DMS114 treated with DMSO at 0.1 percent for 48 hours (cell line): ENCODE results near the gene SERP2.

Experiments used
- DNase-seq: peaks from one replicate; lab custom pipeline; 2025; ENCODE audit not compliant: unreplicated experiment; lab: John Stamatoyannopoulos, UW

Gene SERP2

DNA sequence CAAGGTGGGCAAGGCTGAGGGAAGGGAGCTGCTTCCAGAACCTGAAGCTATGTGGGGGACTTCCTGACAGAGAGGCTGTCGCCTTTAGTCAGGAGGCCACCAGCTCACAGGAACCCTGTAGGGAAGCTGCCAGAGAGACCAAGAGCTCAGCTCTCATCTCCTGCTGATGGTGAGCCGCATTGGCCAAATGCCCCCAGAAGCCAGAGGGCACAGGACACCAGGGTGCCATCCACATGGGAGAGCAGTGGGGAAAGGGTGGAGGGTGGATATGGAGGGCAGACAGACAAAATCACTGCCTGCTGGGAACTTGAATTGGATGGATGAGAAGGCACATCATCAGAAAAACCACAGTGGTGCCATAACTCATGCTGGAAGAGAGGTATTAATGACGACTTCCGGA lies 36.0 kb downstream of the SERP2 start:
- no peak for DNase-seq

DNA sequence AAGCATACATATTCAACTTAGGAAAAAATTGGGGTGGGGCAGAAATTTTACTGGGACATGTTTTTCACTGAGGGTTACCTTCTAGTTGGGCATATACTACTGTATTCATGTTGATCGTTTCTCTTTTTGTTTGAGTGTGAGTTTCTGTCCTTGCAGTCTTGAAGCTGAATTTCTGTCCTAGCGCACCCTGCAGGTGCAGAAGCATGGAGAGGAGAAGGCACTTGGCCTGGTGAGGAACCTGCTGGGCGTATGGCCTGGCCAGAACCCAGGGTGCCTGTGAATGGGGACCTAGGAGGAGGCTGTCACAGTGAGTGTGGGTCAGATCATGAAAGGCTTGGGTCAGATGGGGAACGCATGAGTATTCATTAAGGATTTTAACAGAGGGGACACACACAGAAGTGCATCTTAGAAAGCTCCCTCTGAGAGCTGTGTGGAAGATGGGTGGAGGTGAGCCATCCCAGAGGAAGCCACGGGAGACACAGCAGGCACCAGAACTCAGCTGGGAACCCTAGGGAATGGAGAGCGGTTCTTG lies 36.8 kb downstream of the SERP2 start:
- DNase-seq, result no peak

DNA sequence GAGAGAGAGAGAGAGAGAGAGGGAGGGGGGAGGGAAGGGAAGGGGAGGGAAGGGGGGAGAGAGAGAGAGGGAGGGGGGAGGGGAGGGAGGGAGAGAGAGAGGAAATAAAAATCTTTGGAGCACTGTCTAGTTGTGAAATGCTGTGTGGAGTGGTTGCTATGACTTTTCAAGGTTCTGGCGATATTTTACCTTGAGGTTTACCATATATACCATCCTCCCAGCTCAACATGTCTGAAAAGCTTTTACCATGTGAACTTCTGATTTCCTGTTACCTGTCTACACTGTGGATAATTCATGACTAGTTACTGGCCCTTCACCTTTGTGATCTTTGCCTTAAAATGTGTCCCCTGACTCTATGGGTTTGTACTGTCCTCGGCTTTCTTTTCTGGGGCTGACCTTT lies 38.2 kb downstream of the SERP2 start:
- no peak for DNase-seq

DNA sequence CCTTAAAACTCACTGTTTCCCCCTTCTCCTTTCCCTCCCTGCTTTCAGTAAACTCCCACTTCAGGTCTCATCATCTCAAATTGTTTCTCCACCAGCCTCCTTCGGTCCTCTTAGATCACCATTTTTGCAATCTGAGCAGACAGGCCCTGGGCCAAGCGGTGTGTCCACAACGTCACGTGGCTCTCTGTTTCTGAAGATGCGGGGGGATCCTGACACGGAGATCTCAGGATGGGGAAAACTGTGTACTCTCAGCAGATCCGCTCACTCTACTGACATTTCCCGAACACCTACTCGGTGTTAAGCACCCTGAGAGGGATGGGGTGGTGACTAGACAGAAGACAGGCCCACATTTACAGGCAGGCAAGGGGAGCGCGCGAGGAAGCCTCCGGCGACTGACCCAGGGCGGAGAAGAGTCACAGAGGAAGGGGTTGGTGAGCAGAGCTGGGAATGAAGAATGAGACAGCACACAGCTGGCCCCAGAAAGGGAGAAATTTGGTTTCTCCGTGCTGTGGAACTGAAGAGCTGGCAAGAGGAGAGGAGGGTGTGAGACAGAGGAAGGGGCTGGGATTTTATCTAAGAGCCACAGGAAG lies 38.8 kb downstream of the SERP2 start:
- no peak for DNase-seq

DNA sequence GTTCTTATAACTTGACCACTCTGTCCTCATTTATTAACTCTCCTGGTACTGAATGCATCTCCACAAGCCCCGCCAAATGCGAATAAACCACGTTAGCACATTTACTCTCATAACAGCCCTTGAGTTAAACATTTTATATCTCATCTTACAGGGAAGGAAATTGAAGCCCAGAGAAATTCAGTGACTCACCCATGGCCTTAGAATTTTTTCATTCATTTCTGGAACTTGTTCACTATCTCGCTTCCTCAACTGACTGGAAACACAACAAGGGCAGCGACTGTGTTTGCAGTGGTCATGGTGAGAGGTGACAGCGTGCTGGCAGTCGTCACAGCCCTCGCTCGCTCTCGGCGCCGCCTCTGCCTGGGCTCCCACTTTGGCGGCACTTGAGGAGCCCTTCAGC lies 39.5 kb downstream of the SERP2 start:
- DNase-seq, result no peak

DNA sequence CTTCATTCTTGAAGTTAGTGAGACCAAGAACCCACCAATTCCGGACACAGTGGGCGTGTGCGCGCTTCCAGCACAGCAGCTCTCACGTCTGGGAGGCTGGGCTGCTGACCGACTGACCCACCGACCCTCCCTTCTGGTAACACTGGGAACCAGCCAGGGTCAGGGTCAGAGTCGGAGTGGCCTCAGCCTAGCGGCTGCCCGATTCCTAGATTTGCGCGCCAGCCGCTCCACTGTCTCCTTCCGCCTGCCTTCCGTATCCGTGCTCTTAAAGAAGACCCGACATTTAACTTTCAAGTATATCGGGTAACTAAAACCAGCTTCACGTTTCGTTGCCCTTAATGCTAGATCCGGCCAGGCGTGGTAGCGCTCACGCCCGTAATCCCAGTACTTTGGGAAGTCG lies 41.1 kb downstream of the SERP2 start:
- DNase-seq, result no peak

DNA sequence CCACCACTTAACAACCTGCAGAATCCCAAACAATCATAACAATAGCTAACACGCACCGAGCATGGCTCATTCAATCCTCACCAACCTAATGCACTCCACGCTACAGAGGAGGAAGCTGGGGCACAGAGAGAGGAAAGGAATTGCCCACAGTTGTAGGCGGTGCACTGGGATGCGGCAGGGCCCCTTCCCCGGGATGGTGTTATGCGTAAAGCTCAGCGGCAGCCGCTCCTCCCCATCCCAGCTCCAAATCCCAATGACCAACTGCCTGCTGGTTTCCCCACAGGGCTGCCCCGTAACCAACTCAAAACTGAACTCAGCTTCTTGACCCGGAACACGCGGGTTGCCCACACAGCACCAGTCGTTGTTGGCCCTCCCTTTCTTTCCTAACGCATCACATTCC lies 42.2 kb downstream of the SERP2 start:
- no peak for DNase-seq

DNA sequence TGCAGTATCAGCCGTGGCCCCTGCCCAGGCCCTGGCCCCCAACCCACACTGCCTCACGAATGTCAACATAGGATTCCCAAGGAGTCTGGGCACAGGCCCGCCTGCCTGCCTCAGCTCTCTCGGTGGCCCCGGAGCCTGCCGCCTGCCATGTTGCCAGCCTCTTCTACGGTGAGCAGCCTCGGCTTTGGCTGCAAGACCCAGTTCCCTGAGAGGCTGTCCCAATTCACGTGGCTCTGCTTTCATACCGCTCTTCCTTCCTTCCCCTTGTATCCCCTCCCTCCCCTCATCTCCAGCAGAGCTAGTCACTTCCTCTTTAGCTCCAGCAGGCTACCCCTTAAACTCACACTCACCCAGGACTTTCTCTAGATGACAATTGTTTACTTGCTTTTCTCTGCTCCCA lies 42.7 kb downstream of the SERP2 start:
- DNase-seq, result no peak

DNA sequence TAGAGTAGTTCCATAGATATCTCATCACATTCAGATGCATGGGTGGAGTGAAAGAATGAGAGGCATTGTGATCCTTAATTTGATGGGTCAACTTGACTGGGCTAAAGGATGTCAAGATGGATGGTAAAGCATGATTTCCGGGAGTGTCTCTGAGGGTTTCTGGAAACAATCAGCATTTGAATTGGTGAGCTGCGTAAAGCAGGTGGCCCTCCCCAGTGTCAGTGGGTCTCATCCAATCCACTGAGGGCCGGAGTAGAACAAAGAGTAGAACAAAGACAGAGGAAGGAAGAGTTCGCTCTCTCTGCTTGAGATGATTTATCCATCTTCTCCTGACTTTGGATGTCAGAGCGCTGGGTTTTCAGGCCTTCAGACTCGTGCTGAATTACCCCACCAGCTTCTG lies 43.1 kb downstream of the SERP2 start:
- no peak for DNase-seq

DNA sequence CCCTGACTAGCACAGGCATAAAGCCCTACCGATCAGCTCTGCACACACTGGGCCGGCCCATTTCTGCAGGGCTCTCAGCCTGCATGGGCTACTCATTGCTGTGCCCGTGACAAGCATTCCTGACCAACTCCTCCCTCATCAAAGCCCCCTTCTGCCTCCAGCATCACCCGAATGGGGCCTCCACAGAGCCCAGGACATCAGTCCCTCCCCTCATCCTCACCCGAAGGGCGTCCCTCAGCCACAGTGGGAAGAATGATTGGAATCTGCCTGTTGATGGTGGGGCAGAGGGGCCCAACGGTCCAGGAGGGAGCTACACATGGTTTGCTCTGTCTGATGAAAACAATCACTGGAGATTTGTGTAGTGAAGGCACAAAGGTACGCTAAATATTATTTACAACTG lies 43.8 kb downstream of the SERP2 start:
- no peak for DNase-seq

DNA sequence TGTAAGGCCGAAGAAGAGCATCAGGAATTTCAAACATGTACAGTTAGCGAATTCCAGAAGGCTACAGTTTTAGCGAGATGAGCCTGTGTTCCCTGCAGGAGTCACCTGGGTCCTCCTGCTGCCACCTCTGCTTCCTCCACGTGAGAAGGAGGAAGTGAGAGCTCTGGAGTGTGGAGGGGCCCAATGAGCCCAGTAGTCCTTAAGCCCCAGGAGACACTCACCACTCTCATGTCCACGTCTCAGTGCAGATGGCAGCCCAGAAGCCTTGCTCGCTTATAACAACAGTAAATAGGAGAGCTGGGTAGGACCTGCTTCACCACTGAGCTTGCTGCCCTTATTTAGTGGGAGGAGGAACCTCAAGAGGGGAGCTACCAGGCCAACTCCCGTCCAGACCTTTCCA lies 44.3 kb downstream of the SERP2 start:
- no peak for DNase-seq

DNA sequence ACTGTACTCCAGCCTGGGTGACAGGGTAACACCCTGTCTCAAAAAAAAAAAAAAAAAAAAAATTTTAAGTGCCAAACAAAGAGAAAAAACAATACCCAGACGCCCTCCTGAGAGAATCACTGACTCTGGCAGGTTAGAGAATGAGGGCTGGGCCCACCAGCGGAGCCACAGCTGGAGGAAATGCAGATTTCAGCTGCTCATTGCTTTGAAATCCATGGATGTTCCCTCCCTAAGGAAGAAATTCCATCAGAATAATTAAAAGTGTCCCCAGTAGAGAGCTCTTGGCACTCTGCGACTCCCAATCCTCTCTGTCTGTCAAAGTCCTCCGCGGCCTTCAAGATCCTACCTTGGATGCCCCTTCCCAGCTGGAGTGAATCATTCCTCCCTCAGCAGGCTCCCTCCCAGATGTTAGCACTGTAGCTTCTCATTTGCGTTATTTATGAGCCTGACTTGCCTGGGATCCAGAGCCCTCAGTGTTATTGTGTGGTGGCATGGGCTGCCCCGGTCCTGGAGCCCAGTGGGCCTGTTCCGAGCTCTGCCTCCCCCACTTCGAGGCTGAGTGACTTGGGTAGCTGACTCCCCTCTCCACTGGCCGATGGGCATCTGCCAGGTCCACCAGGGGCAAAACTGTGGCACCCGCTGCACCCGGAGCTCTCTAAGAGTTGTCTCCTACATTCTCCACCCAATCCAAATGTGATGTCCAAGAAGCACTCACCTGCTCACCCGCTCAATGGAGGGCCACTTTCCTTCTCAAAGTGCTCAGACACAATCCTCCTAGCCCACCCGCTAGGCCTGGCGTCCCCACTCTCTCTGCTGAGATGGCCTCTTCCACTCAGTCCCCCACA lies 47.0 kb downstream of the SERP2 start:
- no peak for DNase-seq

DNA sequence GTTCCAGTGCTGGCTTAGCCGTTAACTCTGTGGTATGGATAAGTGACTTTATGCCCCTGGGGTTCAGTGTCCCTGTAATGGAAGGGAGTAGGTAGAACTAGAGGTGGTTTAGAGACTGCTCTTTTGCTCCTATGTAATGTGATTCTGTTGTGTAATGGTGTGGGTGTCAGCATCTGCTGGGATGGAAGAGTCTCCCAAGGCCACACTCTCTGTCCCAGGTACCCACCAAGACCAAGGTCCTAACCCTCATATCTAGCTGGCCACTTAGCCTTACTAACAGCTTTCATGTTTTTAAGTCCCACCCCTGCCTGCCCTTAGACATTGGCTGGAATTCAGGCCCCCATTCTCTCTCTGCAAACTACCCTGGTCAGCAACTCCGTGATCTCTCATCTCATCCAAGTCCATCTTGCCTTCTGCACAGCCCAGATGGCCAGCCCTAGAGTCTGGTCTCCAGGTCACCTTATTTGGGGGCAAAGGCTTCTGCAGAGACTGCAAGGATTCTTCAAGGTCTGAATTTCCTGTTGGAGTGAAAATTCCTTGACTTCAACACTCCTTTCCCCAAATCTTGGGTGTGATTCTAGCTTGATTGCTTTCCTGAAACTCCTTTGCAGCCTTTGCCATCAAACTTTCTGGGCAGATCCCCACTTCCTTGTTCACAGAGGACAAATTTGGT lies 48.4 kb downstream of the SERP2 start:
- DNase-seq, result no peak

DNA sequence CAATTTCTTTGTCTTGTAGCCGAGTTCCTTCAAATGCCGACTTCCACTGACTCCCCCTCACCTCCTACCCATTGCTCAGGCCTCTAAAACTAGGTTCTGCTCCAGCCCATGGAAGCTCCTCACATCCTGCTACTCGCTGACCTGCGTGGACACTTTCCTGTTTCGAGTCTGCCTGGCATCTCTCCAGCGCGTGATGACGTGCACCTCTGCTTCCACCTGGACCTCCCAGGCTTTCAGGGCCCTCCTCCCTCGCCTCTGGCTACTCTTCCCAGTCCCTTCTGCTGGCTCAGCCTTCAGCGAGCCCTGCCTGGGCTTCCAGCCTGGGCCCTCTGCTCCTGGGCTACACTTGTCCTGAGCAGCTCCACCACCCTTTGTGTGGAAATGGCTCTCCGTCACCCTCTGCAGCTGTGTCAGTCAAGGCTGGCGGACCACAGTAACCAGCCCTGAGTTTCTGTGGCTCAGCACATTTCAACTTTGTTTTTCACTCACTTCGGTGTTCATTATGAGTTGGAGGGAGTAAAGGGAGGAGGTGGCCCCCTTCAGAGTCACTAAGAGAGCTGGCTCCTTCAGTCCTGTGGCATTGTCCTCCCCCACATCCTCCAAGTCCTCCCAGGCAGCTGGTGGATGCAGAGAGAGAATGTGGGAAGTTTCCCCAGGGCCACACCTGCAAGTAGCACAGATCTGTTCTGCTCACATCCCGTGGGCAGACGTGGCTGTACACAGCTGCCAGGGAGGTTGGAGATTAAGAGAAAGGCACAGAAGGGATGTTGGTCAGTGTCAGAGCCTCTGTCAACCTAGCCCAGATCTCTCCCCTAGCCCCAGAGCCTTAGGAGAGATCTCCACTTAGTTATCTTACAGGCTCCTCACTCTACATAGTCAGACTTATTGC lies 49.4 kb downstream of the SERP2 start:
- no peak for DNase-seq

DNA sequence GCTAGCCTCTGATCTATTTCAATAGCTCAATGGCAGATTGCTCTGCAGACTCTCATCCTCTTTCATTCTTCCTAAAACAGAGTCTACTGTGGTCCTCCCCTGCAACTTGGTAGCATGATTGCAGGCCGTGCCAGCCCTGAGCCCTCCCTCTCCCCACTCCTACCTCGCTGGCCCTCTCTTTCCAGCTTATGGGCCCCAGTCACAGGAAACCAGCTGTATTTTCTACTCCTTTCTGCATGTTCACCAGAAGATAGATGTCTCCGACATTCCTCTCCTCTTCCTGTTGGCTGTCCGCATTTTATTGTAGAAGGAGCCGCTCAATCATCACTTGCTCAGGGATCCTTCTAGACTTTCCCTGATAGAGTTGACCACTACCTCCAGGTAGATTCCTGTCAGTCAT lies 50.2 kb downstream of the SERP2 start:
- DNase-seq, result no peak

DNA sequence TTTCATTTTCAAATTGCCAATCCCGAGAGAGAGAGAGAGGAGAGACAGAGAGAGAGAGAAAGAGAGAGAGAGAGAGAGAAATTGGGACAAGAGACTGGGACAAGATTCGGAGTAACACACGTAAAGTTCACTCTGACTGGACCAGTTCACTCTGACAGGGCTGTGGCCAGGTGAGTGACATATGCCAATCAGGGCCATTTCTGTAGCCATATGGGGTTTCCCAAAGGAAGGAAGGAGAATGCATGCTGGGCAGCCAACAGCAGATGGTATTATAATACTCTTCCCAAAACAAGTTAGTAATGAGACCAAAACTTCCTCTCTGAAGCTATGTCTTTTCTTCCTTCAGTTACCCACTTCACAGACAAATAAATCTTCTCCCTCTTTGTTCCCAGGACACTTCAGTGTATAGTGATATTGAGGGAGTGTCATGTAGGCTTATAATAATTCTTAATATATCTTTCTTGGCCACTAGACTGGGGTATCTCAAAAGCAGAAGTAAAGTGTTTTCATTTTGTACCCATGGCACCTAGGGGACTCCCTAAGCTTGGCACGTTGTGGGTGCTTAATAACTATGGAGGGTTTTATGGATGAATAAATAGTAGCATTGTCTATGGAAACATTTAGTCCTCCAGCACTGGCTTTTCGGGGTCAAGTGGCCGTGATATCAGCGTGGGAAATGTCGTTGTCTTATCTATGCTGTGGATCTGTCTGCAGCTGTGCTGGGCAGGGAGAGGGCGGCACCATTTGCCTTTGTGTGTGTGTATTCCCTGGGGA lies 51.6 kb downstream of the SERP2 start:
- no peak for DNase-seq

DNA sequence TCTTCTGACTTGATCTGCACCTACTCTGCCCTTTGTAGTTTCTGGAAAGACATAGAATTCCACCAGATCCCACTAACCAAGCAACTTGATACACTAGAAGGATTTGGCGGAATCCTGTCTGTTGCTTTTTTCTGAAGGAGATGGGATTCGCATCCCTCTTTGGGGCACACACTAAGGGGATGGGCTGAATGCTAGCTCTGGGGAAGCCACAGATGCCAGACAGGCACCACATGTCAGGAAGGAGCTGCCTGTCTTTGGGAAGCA lies 52.1 kb downstream of the SERP2 start:
- DNase-seq, result no peak

DNA sequence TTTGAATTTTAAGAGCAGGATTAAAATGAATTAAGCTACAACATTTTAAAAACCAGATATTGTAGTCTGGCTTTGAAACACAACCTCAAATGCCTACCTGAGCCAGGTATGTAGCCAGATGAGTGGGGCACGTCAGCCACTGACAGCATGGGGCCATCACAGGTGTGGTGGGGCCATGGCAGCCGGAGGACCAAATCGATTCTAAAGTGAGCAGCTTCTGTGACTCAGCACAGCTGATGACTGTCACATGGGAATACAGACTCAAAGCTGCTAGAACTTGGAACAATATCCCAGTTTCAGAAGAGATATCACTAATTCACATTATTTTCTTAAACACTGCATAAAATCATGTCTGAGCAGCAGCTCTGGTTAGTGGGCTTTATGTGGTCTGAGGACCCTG lies 52.8 kb downstream of the SERP2 start:
- DNase-seq, result no peak

DNA sequence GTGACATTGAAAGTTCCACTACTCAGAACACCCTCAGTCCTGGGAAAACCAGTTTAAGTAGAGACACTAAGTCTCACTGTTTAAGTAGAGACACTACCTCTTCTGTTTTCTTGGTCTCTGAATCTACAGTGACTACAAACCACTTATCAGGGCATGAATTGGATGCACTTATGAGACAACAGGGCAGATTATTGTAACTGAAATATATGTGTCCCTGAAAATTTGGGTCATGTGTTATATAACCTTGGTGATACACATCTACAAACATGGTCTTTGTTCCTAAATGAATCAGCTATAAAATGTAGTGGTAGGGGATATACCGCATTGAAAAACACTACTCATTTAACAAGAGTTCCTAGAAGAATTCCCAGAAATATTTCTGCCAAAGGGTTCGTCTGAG lies 55.7 kb downstream of the SERP2 start:
- no peak for DNase-seq

DNA sequence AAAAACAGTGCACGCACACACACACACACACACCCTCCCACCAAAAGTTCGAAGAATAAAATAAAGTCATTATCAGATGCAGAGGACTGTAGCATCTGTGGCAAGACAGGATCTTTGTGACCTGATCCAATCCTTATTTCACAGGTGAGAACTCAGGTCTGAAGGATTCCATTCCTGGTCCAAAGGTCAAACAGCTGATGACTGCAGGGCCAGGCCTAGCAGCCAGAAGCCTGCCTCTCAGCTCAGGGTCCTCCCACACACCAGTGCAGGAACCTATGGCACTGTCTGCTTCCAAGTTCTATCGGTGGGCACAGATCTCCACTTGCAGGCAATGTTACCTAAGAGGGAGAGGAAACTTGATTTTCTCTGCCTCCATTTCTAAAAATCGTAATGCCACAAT lies 57.5 kb downstream of the SERP2 start:
- DNase-seq, result no peak

DNA sequence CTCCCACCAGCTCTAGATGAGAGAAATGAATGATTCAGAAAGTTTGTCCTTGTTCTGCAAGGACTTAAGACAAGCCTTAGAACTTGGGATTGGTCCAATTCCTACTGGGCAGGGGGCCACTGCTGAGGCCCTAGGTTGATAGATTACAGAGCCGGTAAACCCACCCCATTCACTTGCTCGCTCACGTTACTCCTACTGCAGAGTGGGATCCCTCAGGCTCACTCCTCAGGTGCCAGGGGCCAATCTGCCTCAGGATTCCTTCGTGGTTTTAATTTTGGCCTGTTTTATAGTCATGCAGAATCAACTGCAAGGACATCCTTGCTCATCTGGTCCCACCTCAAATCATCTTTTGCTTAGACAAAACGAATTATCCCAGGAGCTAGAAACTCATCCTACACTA lies 59.0 kb downstream of the SERP2 start:
- DNase-seq, result no peak
